NCI-H526 treated with DMSO at 0.1 percent for 48 hours (cell line): Measurements from ENCODE around the gene PSMB7.

ENCODE experiments used
- DNase-seq: peaks from one replicate; lab custom pipeline; 2025; lab: John Stamatoyannopoulos, UW

PSMB7 gene

DNA sequence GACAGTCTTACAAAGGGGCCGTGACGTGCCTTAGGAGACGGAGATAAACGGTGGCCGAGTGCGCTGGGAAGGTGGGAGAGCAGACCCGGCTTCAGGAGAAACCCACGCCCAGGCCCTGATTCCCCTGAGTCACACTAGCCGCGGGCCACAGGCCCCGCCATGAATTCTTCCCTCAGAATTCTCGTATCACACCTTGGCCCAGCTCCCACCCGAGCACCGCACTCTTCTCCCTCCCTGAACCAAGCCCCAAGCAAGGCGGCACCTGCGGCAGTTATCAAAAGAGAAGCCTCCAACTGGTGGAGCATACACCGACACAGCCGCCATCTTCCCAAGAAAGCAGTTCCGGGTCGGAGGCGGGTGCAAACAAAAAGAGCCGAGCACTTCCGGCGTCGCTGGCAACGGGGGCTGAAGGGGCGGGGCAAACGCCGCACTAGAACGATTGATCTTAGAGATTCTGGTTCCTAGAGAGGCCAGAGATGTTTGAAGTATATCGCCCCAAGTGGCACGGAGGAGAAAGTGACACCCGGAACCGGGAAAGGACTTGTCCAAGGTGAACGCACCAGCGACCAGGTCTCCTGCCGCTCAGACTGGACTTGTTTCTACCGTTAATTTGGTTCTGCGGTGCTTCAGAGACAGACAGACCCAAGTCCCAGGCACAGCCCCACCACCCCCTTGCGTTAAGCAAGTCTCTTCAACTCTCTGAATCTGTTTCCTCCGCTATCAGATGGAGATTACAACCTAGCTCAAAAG, at the start of gene PSMB7:
Gene PSMB7, minus strand, starts transcription at position 341 of the 750 bp plus-strand sequence. Its CDS starts 17 bp downstream, at position 324.
- DNase-seq = peak; percentile 86

DNA sequence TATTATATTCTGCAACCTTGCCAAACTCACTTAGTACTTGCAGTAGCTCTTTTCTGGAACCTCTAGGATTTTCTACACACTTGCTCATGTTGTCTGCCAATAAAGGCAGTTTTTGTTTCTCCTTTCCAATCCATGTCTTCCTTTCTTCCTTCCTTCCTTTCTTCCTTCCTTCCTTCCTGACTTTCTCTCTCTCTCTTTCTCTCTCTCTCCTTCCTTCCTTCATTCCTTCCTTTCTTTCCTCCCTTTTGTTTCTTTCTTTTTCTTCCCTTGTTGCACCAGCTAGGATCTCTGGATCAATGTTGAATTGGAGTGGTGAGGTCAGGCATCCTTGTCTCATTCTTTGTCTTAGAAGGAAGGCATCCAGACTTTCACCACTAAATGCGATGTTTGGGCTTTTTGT, 47.5 kb upstream of the PSMB7 start:
- DNase-seq = no peak

DNA sequence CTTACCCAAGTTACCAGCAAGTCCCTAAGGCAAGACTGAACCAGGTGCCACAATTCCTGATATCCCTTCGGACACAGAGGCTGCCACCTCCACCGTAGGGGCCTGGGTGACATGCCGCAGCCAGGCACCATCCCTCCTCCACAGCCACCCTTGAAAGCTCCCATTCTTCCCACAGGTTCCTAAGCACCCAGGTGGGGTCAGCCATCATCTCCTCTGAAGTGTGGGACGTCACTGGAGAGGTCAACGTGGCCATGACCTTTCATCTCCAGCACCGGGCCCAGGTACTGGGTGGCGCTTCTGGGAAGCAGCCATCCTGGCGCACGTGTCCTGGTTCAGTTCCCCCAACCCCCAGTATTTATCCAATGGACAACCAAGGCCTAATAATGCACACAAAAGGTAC, 43.2 kb upstream of the PSMB7 start:
- no peak for DNase-seq

DNA sequence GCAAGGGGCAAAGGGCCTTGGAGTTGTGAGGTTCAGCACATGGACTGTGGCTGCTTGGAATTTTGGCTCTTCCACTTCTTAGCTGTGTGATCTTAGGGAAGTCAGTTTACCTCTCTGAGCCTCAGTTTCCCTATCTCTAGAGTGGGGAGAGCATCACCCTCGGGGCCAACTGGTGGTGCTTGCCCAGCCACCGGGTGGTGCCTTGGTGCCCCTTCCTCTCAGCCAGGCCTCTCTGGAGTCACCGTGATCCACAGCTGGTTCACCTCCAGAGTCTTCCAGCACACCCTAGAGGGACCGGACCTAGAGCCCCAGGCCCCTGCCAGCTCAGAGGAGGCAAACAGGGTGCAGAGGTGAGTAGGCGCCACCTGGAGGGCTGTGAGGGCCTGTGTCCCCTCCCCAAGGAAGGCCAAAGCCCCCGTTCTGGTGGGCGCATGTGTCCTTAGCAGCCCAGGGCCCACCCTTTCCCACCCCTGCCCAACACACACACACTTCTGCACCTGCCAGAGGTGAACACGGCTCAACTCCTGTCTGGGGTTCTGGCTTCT, 42.7 kb upstream of the PSMB7 start:
- no peak for DNase-seq

DNA sequence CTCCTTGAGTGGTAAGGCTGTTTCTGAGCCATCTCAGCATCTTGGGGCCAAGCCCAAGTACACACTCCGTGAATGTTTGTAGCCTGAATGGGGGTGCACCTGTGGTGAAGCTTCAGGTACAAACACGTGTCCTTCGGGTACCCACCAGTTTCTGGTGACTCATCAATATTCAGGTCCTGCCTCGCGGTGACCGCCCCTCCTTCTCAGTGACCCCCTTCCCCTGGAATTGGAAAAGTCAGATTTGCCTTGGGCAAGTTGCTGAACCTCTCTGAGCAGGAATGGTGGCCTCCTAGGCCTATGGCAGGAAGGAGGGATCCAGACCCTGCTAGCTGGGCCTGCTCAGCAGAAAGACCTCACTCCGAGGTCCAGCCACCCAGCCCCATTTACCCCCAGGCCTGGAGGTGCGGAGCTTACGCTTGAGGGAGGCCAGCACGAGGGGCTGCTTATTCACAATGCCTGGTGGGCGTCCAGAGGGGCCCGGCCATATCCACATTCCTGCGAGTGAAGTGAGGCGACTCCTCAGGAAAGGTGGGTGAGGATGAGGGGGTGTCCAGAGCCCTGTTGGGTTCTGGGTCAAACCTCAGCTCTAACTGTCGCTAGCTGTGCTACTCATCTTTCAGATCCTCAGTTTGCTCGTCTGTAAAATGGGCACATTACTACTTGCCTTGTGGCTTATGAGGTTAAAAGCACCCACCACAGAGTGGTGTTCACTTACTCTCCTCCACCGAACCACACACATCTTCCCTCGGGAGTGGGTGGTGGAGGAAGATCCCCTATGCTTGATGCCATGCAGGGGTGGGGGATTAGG, 42.0 kb upstream of the PSMB7 start:
- DNase-seq = no peak

DNA sequence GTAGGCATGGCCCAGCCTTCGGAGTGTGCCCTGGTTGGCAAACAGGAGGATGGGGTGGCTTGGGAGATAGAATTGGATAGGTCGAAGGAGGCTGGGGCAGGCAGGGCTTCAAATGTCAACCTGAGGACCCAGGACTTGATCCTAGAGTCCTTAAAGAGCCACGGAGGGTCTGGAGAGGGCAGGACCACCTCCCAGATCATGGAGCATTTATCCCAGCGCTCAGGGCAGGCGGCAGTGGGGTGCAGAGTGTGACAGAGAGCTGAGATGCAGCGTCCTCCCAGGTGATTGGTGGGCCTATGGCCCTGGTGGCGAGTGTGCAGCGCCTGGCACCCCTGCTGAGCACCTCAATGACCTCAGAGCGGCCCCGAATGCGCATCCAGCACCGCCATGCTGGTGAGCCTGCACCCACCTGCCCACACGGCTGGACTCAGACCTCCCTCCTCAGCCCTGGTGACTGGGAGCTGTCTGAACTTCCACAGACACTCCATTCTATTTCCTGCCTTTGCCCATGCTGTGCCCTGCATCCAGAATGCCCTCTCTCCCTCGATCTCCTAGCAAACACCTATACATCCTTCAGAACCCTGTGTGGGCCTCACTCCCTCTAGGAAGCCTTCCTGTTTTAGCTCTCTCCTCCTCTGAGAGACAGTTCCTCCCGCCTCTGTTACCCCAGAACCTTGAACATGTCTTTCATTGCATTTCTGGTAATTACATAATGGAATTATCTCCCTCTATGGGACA, 41.3 kb upstream of the PSMB7 start:
- DNase-seq = no peak

DNA sequence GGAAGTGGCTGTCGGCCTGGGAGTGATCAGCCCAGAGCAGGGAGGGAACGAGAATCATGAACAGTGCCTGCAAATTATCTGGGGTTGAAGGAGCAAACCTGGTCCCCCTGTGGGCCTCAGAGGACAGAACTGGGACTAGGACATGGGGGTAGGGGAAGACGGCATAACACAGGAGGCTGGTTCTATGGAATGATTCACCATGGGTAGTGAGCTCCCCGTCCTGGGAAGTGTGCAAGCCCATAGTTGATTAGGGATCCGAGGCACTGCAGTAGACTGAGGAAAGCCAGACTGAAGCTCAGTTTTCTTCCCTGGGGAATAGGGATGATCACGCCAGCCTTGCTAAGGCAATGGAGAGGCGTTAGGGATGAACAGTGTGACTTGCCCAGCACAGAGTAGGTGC, 40.6 kb upstream of the PSMB7 start:
- no peak for DNase-seq

DNA sequence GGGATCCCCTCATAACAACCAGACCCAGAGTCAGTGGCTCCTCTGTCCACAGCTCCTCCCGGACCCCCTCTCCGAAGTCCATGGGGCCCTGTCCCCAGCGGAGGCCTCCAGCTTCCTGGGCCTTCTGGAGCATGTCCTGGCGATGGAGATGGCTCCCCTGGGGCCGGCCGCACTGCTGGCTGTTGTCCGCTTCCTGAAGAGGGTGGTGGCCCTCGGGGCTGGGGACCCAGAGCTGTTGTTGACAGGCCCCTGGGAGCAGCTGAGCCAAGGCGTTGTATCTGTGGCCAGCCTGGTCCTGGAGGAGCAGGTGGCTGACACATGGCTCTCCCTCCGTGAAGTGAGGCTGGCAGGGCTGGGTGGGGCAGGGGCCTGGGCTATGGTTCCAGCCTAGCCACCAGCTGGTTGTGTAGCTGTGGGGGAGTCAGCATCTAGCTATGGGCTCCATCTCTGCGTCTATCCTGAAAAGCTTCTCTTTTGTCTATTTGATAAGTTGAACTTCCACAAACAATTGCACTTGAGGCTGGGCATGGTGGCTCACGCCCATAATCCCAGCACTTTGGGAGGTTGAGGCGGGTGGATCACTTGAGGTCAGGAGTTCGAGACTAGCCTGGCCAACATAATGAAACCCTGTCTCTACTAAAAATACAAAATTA, 39.7 kb upstream of the PSMB7 start:
- no peak for DNase-seq

DNA sequence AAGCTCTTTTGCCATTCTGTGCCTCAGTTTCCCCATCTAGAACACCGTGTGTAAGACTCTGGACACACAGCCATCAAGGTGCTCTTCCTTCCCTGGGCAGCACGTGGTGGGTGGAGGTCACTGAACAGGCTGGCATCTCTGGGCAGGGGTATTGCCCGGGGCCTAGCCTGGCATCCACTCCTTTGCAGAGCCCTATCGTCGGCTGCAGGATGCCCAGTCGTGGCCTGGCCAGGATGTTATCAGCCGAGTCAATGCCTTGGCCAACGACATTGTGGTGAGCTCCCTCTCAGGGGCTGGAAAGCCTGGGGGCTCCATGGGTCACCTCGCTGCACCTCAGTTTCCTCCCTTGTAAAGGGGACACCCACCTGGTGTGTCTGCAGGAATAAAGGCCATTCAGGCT, 39.1 kb upstream of the PSMB7 start:
- DNase-seq = no peak

DNA sequence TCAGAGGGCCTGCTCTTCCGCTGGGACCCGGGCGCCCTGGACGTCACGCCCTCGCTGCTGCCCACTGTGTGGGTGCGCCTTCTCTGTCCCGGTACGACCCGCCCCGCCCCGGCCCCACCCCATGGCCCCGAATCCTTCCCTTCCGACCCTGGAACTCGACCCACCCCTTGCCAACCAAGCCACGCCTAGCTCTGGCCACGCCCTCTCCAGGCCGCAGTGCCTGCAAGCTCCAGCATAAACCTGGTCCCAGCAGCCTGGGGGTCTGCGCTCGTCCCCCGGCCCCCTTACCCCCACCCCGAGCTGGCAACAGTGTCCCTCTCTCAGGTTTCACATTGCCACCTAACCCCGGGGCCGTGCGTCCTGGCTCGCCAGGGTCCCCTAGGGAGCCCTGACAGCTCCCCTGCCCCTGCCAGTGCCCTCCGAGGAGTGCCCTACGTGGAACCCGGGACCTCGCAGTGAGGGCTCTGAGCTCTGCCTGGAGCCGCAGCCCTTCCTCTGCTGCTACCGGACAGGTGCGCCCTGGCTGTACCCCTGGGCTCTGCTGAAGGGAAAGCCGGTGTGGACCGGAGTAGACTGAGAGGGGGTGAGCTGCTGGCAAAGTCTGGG, 38.4 kb upstream of the PSMB7 start:
- no peak for DNase-seq

DNA sequence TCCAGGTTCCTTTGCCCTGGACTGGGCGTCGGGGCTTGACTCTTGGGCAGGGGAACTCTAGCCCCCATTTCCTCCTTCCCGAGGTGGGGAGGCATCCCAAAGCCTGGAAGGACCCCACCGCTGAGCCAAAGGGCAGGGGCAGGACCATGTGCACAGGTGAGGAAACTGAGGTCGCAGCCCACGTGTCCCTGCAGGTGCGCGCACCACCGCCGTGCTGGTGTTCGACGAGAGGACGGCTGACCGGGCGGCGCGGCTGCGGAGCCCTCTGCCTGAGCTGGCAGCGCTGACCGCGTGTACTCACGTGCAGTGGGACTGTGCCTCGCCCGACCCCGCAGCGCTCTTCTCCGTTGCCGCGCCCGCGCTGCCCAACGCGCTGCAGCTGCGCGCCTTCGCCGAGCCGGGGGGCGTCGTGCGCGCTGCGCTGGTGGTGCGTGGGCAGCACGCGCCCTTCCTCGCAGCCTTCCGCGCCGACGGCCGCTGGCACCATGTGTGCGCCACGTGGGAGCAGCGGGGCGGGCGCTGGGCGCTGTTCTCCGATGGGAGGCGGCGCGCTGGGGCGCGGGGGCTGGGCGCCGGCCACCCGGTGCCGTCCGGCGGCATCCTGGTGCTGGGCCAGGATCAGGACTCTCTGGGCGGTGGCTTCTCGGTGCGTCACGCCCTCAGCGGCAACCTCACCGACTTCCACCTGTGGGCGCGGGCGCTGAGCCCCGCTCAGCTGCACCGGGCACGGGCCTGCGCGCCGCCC, 37.8 kb upstream of the PSMB7 start:
- DNase-seq = no peak

DNA sequence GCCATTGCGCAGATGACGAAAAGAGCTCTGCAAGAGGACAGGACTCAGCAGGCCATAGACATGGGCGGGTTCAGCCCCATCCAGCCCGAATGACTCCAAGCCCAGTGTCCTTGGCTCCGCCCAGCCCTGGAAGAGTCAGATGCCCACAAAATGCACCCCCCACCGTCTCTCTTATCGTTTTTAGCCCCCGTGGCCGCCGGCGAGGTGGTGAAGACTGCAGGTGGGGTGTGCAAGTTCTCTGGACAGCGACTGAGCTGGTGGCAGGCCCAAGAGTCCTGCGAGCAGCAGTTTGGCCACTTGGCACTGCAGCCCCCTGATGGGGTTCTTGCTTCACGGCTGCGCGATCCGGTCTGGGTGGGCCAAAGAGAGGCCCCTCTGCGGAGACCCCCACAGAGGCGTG, 37.1 kb upstream of the PSMB7 start:
- no peak for DNase-seq

DNA sequence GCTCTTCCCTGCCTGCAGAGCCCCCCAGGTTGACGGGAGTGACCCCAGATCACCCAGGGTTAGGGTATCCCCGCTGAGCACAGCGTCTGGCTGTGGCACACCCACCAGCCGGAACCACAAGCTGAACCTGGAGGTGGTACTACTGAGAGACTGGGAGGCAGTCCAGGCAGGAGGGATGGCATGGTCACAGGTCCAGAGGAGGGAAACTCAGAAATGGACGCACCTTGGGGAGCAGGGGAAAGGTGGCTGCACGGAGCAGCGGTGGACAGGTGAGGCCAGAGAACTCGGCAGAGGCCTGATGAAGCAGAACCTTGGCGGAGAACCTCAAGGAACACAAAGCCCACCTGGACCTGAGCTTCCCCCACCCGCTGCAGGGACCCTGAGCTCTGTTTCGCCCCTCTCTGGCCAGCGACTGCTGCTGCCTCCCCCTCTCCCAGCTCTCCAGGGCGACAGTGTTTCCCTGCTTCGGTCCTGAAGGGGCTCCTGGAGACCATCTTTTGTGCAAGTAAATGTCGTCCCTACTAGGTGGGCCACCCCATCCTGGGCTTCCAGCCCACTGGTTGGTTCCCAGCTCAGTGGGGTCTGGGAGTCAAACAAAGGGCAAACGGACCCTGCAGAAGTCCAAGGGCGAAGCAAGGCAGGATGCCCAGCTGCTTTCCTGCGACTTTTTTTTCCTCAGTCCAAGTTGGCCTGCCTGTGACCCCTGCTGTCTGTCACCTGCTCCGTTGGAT, 35.9 kb upstream of the PSMB7 start:
- no peak for DNase-seq

DNA sequence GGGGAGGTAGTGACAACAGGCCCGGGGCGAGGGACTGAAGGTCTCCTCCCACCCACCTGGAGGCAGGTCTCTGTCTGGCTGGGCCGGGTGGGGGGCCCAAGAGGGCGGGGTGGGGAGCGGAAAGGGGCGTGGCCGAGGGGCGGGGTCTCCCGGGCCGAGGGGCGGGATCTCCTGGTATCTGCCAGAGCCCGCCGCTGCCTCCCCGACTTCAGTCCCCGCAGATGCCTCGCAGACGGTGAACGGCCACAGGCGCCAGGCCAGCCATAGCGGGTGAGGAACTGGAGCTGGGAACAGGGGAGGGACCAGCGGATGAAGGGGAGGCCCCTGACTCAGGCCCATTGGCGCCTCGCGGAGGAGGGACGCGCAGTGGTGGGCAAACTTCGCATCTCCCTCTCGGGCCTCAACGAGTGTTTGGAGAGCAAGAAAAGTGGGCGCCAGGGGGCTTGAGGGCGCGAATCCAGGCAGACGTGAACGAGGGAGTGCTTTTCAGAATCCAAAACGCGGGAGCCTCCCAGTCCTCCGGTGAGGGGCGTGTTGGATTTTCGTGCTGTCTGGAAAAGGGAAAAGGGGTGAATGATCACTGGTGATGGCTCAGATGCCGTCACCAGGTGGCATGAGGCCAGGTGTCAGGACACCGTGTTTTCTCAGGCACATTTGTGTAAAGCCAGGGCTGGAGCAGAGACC, 35.1 kb upstream of the PSMB7 start, which contains the start of gene ADGRD2:
Gene ADGRD2, plus strand, starts transcription at position 211 of the 684 bp plus-strand sequence. CDS start 1,216 bp downstream, outside the sequence.
- DNase-seq = no peak

DNA sequence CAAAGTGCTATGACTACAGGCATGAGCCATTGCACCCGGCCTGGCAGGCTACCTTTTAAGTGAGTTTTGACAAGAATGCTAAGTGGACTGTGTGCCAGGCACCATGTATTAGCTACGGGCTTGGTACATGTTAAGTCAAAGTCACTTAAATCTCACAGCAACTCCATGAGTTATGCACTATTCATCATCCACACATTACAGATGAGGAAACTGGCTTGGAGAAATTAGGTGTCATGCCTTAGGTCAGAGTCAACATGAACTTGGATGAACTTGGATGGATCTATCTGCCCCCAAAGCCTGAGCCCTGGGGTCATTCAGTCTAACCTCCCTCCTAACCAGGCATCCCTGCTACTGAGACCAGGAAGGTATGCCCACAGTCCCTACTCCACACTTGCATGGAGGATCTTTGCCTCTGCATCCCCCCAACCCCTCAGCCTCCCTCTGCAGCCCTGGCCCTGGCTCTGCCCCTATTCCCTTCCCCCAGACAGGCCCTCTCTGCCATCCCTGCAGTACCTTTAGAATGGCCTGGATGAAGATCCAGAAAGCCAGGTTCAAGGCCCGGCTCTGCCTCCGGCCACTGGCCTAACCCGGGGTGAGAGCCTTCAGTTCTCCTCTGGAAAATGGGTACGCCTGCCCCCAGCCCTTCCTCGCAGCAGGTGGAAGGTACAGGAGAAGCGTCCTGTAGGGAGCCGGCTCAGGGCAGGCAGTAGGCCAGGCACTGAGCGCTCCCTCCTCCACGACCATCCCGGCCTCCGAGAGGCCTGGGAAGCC, 34.3 kb upstream of the PSMB7 start:
- DNase-seq = no peak

DNA sequence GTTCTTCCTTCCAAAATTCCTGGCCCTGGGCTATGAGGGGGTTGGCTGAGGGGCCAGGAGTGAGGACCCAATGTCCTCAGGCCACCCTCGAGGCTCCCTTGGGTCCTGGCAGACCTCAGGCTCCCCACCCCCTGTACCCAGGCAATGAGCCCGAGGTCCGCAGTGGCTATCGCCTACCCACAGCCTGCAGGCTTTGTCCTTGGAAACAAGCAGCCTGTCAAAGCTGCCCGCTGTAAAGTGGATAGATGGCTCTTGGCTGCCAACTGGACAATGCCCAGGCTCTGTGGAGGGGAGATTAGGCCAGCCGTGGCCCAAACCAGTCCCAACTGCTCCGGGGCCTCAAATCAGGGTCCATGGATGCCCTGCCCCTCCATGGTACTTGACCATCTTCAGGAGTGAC, 32.8 kb upstream of the PSMB7 start:
- no peak for DNase-seq

DNA sequence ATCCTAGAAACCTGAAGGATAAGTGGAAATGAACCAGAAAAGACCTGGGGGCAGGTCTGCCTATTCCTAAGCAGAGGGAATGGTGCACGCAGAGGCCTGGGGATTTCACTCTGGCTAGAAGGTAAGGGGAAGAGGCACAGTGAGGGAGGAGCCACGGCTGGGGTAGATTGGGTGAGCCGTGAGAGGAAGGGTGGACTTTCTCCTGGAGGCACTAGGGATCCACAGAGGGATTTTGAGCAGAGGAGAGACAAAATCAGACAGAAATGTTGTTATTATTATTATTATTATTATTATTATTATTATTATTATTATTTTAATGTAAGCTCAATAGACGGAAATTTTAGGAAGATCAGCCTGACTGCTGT, 32.0 kb upstream of the PSMB7 start:
- no peak for DNase-seq

DNA sequence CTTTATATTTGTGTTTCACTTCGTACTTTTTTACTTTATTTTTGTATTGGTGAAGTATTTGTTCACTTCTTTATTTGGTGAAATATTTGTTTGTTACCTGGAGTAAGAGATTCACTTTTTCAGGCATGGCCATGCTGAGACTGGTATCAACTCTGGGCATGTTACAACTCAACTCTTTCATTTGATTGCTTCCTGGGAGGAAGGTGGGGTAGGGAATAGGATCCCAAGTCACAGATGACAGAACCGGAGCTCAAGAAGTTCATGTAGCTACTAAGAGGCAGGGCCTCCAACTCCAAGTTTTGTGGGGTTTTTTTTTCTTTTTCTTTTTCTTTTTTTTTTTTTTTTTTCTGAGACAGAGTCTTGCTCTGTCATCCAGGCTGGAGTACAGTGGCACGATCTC, 28.9 kb upstream of the PSMB7 start:
- DNase-seq = no peak

DNA sequence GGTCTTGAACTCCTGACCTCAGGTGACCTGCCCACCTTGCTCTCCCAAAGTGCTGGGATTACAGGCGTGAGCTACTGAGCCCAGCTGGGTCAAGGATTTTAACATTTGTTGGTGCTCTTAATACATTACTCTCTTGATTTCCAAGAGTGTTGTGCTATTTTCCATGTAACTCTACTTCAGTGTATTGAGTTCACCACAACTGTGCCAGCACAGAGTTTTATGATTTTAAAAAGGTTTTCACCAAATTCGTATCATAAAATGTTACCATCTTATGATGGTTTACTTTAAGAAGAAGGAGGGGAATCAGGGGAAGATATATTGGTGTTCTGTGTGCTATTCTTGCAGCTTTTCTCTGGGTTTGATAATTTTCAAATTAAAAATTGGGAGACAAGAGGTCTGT, 28.4 kb upstream of the PSMB7 start:
- DNase-seq = no peak
